PC-9 (cell line): ENCODE measurements around the gene UBE2V1. TPM values are rescaled to one million over a fixed set of nuclear protein-coding genes. Genes with fewer than 3 reads are reported as not detected.
"Not testable (repeated sequence)": the region's sequence is repeated elsewhere in the genome, so short reads cannot be mapped to it uniquely, and the experiment has no call there.

Source experiments
- BruUV-seq: library from RNA; stranded (reverse); fragments of 400-500 nt; replicated peaks from 2 replicates; lab custom pipeline; 2021; lab: Mats Ljungman, UMichigan
- CTCF ChIA-PET: fragments of 300-600 bp; sonication (Branson Sonifier 250); formaldehyde crosslinking; loops from one replicate; lab custom pipeline; 2022; ENCODE audit warnings: antibody characterized with exemption; lab: Charles Lee
- POLR2A ChIA-PET: fragments of 300-600 bp; sonication (Branson Sonifier 250); formaldehyde crosslinking; loops from one replicate; lab custom pipeline; 2022; ENCODE audit warnings: antibody characterized with exemption; ENCODE audit not compliant: unreplicated experiment; lab: Charles Lee
- DNase-seq, 2 experiments: peaks; one replicate each; pipeline versions ENCODE4 v3.0.0 to v3.0.0-alpha.2; 2015 to 2022; ENCODE audit warnings: mixed read lengths in 1 of 2
- H2AFZ ChIP-seq: fragments of 200-600 bp; sonication (generic); 2 replicates; pipeline ENCODE4 v1.8.1; 2017; ENCODE audit warnings: antibody characterized with exemption
- H3F3A ChIP-seq: fragments of 200-600 bp; sonication (generic); 2 replicates; pipeline ENCODE4 v1.8.1; 2017; ENCODE audit warnings: antibody characterized with exemption, mild to moderate bottlenecking, low read depth; ENCODE audit not compliant: insufficient read depth
- H3K27ac ChIP-seq: fragments of 200-600 bp; sonication (generic); 2 replicates; pipeline ENCODE4 v1.6.1; 2016; ENCODE audit warnings: mixed run types
- H3K27me3 ChIP-seq: fragments of 200-600 bp; sonication (generic); 2 replicates; pipeline ENCODE4 v1.6.1; 2016; ENCODE audit warnings: low read depth, mixed run types; ENCODE audit not compliant: insufficient read depth
- H3K36me3 ChIP-seq: fragments of 200-600 bp; sonication (generic); 2 replicates; pipeline ENCODE4 v1.6.1; 2016; ENCODE audit warnings: low read depth, mixed run types
- H3K4me1 ChIP-seq: fragments of 200-600 bp; sonication (generic); replicated peaks from 2 replicates; pipeline ENCODE4 v1.6.1; 2016; ENCODE audit warnings: mixed run types; ENCODE audit not compliant: insufficient read depth
- H3K4me2 ChIP-seq: fragments of 200-600 bp; sonication (generic); 2 replicates; pipeline ENCODE4 v1.6.1; 2017; ENCODE audit warnings: mixed run types
- H3K4me3 ChIP-seq: fragments of 200-600 bp; sonication (generic); 2 replicates; pipeline ENCODE4 v1.6.1; 2016; ENCODE audit warnings: mixed run types
- H3K79me2 ChIP-seq: fragments of 200-600 bp; sonication (generic); 2 replicates; pipeline ENCODE4 v1.6.1; 2017; ENCODE audit warnings: low read depth, mixed run types
- H3K9me2 ChIP-seq: fragments of 200-600 bp; sonication (generic); 2 replicates; pipeline ENCODE4 v1.8.1; 2017; ENCODE audit warnings: mild to moderate bottlenecking; ENCODE audit not compliant: insufficient read depth
- H3K9me3 ChIP-seq: fragments of 200-600 bp; sonication (generic); 2 replicates; pipeline ENCODE4 v1.8.1; 2016; ENCODE audit warnings: low read depth; ENCODE audit not compliant: insufficient read depth
- H4K20me1 ChIP-seq: fragments of 200-600 bp; sonication (generic); 2 replicates; pipeline ENCODE4 v1.8.1; 2017; ENCODE audit not compliant: insufficient read depth
- EZH2 ChIP-seq: fragments of 200-600 bp; sonication (generic); IDR thresholded peaks from 2 replicates; pipeline ENCODE4 v1.8.0; 2017; ENCODE audit warnings: antibody characterized with exemption, low read depth
- intact Hi-C: fragments of 100-400 bp; cut with micrococcal nuclease; formaldehyde crosslinking; loops from one replicate; pipeline ENCODE4 v1.10.0; 2022; ENCODE audit not compliant: unreplicated experiment
- total RNA-seq: library from RNA; stranded (reverse); gene quantifications from 2 replicates; pipeline ENCODE4 v1.2.3, GENCODE V29; 2021
- TF ChIP-seq, protein P1 (sequence below): fragments of 200-600 bp; sonication (generic); conservative IDR thresholded peaks from 2 replicates; pipeline ENCODE4 v1.6.1; 2017; ENCODE audit warnings: mixed run types, antibody characterized with exemption, mild to moderate bottlenecking, moderate library complexity

The UBE2V1 gene
- total RNA-seq, 1 experiment from 2014 or later: 174 TPM

DNA sequence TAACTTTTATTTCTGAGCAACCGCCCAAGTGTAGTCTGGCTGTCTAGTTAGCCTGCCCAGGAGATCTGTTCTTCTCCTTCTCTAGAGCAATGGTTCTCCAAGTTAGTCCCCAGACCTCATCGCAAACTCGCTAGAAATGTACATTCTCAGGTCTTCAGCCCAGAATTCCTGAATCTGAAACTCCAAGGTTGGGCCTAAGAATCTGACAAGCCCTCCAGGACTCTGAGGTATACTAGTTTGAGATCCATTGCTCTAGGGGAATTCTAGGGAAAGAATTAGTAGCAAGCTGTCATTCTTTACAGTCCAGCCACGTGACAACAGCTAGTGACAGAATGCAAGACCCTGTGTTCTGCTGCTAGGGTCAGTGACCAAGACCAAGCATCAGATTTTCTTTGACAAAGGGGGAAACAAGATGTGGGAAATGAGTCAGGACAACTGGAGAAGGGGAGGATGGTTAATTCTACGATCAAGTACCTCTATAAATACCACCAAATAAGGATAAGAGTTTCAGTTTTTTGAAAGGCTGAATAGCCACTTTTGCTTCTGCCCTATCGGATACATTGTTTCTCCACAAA is 5.8 kb downstream of the UBE2V1 start:
- H3K4me1 ChIP-seq: peaks cover 41% of the 10 kb centered on the region
- peaks cover 24% of the 10 kb centered on the region; the same call in 1 of the 2 replicates for H3K36me3 ChIP-seq
- no peaks in the 10 kb centered on the region for H3K27me3 ChIP-seq
- BruUV-seq: no TSS peak
- ChIA-PET POLR2A (no interaction called here), CTCF (no interaction called here)
- DNase-seq: no peak
- H3K4me2 ChIP-seq: no peak overlapping the region
- no peak overlapping the region for H3K4me3 ChIP-seq
- H3K9me2 ChIP-seq: no peaks in the 10 kb centered on the region
- 0 out of 2 replicates have a peak overlapping the region, but pooled peaks have one; percentile 2 for H3K27ac ChIP-seq
- TF ChIP-seq, protein P1, sequence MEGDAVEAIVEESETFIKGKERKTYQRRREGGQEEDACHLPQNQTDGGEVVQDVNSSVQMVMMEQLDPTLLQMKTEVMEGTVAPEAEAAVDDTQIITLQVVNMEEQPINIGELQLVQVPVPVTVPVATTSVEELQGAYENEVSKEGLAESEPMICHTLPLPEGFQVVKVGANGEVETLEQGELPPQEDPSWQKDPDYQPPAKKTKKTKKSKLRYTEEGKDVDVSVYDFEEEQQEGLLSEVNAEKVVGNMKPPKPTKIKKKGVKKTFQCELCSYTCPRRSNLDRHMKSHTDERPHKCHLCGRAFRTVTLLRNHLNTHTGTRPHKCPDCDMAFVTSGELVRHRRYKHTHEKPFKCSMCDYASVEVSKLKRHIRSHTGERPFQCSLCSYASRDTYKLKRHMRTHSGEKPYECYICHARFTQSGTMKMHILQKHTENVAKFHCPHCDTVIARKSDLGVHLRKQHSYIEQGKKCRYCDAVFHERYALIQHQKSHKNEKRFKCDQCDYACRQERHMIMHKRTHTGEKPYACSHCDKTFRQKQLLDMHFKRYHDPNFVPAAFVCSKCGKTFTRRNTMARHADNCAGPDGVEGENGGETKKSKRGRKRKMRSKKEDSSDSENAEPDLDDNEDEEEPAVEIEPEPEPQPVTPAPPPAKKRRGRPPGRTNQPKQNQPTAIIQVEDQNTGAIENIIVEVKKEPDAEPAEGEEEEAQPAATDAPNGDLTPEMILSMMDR: no peak
- no peak for TF ChIP-seq EZH2
- intact Hi-C loops: no loop called here
- H3K79me2 ChIP-seq: peaks cover 99% of the 10 kb centered on the region
- no peak overlapping the region for H2AFZ ChIP-seq
- H4K20me1 ChIP-seq: peaks cover 66% of the 10 kb centered on the region
- H3F3A ChIP-seq: peaks cover 72% of the 10 kb centered on the region
- H3K9me3 ChIP-seq: no peaks in the 10 kb centered on the region

GRCh38 chr20:50106669-50107068 is 6.3 kb downstream of the UBE2V1 start:
- H3K9me2 ChIP-seq, H3K9me3 ChIP-seq, H3K4me2 ChIP-seq, H3K4me3 ChIP-seq, intact Hi-C loops, BruUV-seq, H3K27ac ChIP-seq, H2AFZ ChIP-seq, H3K27me3 ChIP-seq, POLR2A ChIA-PET, DNase-seq: not testable (repeated sequence)
- H3F3A ChIP-seq: peaks cover 69% of the 10 kb centered on the region
- peaks cover 69% of the 10 kb centered on the region for H4K20me1 ChIP-seq
- H3K36me3 ChIP-seq: peaks cover 24% of the 10 kb centered on the region; the same call in 1 of the 2 replicates
- peaks cover 99% of the 10 kb centered on the region for H3K79me2 ChIP-seq
- CTCF ChIA-PET: interaction anchor here (0.9 kb wide), 1 partner anchor 35 kb away, joined by 3 read pairs; no protein-coding TSS in a partner anchor
- H3K4me1 ChIP-seq: peaks cover 39% of the 10 kb centered on the region

GRCh38 chr20:50103464-50104107 is 9.4 kb downstream of the UBE2V1 start:
- H3K36me3 ChIP-seq: peaks cover 24% of the 10 kb centered on the region; the same call in 1 of the 2 replicates
- H3F3A ChIP-seq: peaks cover 61% of the 10 kb centered on the region
- peaks cover 35% of the 10 kb centered on the region for H3K4me1 ChIP-seq
- H3K9me3 ChIP-seq, H2AFZ ChIP-seq, H3K9me2 ChIP-seq, H3K27me3 ChIP-seq, H3K4me3 ChIP-seq, BruUV-seq: not testable (repeated sequence)
- peaks cover 99% of the 10 kb centered on the region for H3K79me2 ChIP-seq
- H4K20me1 ChIP-seq: peaks cover 68% of the 10 kb centered on the region
- intact Hi-C loops: loop anchor here (2.0 kb wide), 1 partner anchor 17 kb away; no protein-coding TSS in a partner anchor
- ChIA-PET CTCF (interaction anchor here (0.7 to 0.8 kb wide), 4 partner anchors 7 to 775 kb away, joined by 3 to 17 read pairs (median 6); no protein-coding TSS in a partner anchor), POLR2A (interaction anchor here (0.6 to 1.2 kb wide), 5 partner anchors 16 to 402 kb away, joined by 3 to 5 read pairs (median 3); no protein-coding TSS in a partner anchor)
- peak overlapping the region; percentile 72 for H3K27ac ChIP-seq
- H3K4me2 ChIP-seq: peak overlapping the region; percentile 48
- peak; percentile 70 to 97 for DNase-seq

- H3K4me3 ChIP-seq, H3K4me2 ChIP-seq, CTCF ChIA-PET, BruUV-seq, H3K27me3 ChIP-seq, H2AFZ ChIP-seq, DNase-seq, H3K9me2 ChIP-seq, H3K9me3 ChIP-seq: not testable (repeated sequence)
- H3K36me3 ChIP-seq: peaks cover 25% of the 10 kb centered on the region; the same call in 1 of the 2 replicates
- POLR2A ChIA-PET: interaction anchor here (0.6 kb wide), 1 partner anchor 386 kb away, joined by 9 read pairs; no protein-coding TSS in a partner anchor
- intact Hi-C loops: loop anchor here (2.0 kb wide), 1 partner anchor 16 kb away; no protein-coding TSS in a partner anchor
- H3F3A ChIP-seq: peaks cover 66% of the 10 kb centered on the region
- H3K27ac ChIP-seq: peak overlapping the region; percentile 72
- peaks cover 35% of the 10 kb centered on the region for H3K4me1 ChIP-seq
- H4K20me1 ChIP-seq: peaks cover 67% of the 10 kb centered on the region
- peaks cover 99% of the 10 kb centered on the region for H3K79me2 ChIP-seq
These were observed 10.4 kb downstream of the UBE2V1 start for GRCh38 chr20:50102551-50102950.
